ENCODE measurements around the gene CDH16.
A peak's percentile ranks its signal among the peaks of the same experiment; 100 is the strongest.
"Not testable (repeated sequence)": the region's sequence is repeated elsewhere in the genome, so short reads cannot be mapped to it uniquely, and the experiment has no call there.

Gene CDH16

DNA sequence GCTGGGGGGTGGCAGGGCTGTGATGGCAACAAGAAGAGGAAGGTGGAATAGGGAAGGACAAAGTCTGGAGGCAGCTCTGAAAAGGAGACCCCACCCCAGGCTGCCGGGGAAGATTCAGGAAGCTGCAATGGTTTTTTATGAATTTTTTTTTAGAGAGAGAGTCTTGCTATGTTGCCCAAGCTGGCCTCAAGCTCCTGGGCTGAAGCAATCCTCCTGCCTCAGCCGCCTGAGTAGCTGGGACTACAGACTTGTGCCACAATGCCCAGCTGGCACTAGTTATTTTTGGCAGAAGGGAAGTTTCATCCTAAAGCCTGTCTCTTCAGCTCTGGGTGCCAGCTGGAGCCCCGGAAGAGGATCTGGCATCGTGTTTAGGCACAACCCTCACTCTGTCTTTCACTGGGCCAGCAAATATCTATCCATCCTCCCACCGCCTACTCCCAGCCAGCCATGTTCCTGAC is 41.0 kb upstream of the CDH16 start:
- Histone ChIP-seq H3K4me3 (ENCODE audit: low read depth, low read length) (no peak overlapping the region), H3K27me3 (no peaks in the 10 kb centered on the region), H3K36me3 (no peaks in the 10 kb centered on the region), H3K9me3 (no peaks in the 10 kb centered on the region), H3K4me1 (no peaks in the 10 kb centered on the region)
- no peak for DNase-seq
- TF ChIP-seq, protein P1, sequence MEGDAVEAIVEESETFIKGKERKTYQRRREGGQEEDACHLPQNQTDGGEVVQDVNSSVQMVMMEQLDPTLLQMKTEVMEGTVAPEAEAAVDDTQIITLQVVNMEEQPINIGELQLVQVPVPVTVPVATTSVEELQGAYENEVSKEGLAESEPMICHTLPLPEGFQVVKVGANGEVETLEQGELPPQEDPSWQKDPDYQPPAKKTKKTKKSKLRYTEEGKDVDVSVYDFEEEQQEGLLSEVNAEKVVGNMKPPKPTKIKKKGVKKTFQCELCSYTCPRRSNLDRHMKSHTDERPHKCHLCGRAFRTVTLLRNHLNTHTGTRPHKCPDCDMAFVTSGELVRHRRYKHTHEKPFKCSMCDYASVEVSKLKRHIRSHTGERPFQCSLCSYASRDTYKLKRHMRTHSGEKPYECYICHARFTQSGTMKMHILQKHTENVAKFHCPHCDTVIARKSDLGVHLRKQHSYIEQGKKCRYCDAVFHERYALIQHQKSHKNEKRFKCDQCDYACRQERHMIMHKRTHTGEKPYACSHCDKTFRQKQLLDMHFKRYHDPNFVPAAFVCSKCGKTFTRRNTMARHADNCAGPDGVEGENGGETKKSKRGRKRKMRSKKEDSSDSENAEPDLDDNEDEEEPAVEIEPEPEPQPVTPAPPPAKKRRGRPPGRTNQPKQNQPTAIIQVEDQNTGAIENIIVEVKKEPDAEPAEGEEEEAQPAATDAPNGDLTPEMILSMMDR (IDR thresholded peaks at IDR 0.05; ENCODE audit: low read depth, low read length), result no peak

DNA sequence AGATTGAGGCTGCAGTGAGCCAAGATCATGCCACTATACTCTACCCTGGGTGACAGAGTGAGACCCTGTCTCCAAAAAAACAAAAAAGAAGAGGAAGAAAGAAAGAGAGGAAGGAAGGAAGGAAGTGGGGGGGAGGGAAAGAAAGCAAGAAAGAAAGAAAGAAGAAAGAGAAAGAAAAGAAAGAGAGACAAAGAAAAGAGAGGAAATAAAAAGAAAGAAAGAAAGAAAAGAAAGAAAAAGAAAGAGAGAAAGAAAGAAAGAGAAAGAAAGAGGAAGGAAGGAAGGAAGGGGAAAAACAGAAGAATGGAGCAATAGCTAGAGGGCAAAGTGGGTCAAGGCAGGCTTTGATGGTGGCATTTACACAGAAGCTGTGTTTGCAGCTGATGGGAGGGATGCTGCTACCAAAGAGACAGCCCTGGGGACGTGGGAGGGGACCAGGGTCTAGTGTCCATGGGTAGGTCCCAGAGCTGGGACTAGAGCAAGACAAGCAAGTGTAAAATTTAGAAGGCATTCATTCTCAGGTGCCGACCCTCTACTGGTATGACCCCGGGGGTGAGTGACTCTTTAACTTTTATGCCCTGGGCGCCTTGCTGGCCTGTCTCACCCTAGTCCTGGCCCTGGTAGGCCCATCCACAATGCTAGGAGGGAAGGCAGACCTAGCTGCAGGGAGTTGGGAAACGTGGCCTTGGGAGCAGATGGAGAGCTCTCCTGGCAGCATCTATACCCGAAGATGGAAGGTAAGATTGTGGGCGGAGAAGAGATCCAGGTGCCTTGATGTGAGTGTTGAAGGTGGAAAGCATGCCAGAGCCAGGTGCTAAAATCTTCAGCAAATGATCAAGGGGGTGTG is 40.4 kb upstream of the CDH16 start:
- Histone ChIP-seq H3K36me3 (no peaks in the 10 kb centered on the region), H3K27me3 (no peaks in the 10 kb centered on the region), H3K9me3 (no peaks in the 10 kb centered on the region), H3K4me3 (ENCODE audit: low read depth, low read length) (no peak overlapping the region), H3K4me1 (no peaks in the 10 kb centered on the region)
- TF ChIP-seq, protein P1 (IDR thresholded peaks at IDR 0.05; ENCODE audit: low read depth, low read length), result no peak
- DNase-seq, result no peak

DNA sequence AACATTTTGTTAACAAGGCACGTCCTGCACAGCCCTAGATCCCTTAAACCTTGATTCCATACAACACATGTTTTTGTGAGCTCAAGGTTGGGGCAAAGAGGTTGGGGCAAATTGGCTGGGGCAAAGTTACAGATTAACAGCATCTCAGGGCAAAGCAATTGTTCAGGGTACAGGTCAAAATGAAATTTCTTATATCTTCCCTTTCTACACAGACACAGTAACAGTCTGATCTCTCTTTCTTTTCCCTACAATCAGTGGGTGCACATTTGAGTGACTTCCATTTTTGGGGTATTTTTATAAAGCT is 37.4 kb upstream of the CDH16 start:
- H3K9me3 ChIP-seq; DNase-seq; H3K4me3 ChIP-seq (ENCODE audit: low read depth, low read length); H3K4me1 ChIP-seq; H3K36me3 ChIP-seq; H3K27me3 ChIP-seq: not testable (repeated sequence)

GRCh38 chr16:66955363-66956153 is 36.9 kb upstream of the CDH16 start:
- H3K36me3 ChIP-seq; DNase-seq; H3K9me3 ChIP-seq; H3K4me3 ChIP-seq (ENCODE audit: low read depth, low read length); H3K4me1 ChIP-seq; H3K27me3 ChIP-seq: not testable (repeated sequence)

DNA sequence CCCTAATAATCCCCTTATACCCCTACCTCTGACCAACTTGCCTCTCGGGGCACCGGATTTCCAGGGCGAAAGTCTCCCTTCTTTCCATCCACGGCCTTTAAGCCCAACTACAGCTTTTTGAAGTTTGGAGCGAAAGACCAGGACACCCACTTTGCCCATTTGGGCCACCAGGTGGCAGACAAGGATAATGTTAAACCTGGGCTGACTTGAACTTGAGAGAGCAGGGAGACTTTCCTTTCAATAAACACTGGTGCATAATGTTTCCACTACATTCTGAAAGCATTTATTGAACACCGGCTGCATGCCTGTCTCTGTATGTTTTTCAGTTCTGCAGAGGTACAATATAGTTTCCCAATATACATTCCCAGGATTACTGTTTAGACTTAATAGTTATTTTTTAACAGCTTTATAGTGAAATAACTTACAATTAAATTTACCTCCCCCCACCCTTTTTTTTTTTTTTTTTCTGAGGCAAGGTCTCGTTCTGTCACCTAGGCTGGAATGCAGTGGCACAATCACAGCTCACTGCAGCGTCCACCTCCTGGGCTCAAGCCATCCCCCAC is 35.5 kb upstream of the CDH16 start:
- Histone ChIP-seq H3K4me3 (ENCODE audit: low read depth, low read length) (no peak overlapping the region), H3K27me3 (no peaks in the 10 kb centered on the region), H3K9me3 (no peaks in the 10 kb centered on the region), H3K36me3 (no peaks in the 10 kb centered on the region), H3K4me1 (no peaks in the 10 kb centered on the region)
- TF ChIP-seq, protein P1 (IDR thresholded peaks at IDR 0.05; ENCODE audit: low read depth, low read length), result peak; percentile 92
- DNase-seq, result peak; percentile 82

DNA sequence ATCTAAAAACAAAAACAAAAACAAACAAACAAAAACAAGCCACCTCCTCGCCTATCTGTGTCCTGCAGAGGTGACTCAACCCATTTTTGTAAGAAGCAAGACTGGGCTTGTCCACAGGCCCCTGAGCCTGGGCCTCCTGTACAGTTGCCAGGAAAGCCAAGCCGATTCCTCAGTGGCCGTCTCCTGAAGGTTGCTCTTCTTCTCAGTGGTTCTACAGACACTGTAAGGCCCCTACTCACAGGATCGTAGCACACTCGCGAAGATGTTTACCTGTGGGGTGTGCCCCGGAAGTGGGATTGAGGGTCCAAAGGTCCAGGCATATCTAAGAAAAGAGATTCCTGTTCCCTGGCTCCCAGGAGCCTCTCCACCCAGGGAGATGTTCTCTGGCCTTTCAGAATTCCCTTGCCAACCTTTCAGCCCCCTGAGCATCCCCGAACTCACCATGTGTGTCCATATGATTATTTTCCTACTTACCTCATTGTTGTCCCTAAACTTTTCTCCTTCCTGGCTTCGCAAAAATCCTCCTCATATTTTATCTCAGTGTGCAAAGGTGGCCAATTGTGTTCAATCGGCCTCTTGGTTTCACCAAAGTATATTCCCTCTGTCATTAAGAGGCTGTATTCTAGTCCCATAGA is 34.9 kb upstream of the CDH16 start:
- Histone ChIP-seq H3K27me3 (no peaks in the 10 kb centered on the region), H3K4me3 (ENCODE audit: low read depth, low read length) (no peak overlapping the region), H3K36me3 (no peaks in the 10 kb centered on the region), H3K4me1 (no peaks in the 10 kb centered on the region), H3K9me3 (no peaks in the 10 kb centered on the region)
- no peak for DNase-seq
- TF ChIP-seq, protein P1 (IDR thresholded peaks at IDR 0.05; ENCODE audit: low read depth, low read length), result no peak
